Measurements from ENCODE around the gene PACS1. TPM values are rescaled to one million over a fixed set of nuclear protein-coding genes. Genes with fewer than 3 reads are reported as not detected.
A peak's percentile ranks its signal among the peaks of the same experiment; 100 is the strongest.

Gene PACS1
- total RNA-seq, 1 experiment from 2014 or later: 100 TPM

DNA sequence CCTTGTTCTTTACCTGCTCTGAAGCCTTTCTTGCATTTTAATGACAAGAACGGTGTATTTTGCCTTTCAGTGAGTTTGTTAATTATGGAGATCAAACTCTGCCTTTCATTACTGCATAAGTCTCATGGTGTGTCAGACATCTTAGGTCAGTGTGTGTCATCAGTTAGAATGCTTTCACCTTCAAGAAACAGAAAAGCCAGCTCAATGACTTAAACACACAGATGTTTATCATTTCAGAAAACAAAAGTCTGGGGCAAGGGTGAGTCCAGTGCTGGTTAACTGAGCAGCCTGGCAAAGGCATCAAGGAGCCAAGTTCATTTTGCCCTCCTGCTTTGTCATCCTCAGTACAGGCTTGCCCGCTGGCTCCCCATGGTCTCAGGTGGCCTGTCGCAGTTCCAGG, 54.5 kb downstream of the PACS1 start:
- TF ChIP-seq, protein P1, sequence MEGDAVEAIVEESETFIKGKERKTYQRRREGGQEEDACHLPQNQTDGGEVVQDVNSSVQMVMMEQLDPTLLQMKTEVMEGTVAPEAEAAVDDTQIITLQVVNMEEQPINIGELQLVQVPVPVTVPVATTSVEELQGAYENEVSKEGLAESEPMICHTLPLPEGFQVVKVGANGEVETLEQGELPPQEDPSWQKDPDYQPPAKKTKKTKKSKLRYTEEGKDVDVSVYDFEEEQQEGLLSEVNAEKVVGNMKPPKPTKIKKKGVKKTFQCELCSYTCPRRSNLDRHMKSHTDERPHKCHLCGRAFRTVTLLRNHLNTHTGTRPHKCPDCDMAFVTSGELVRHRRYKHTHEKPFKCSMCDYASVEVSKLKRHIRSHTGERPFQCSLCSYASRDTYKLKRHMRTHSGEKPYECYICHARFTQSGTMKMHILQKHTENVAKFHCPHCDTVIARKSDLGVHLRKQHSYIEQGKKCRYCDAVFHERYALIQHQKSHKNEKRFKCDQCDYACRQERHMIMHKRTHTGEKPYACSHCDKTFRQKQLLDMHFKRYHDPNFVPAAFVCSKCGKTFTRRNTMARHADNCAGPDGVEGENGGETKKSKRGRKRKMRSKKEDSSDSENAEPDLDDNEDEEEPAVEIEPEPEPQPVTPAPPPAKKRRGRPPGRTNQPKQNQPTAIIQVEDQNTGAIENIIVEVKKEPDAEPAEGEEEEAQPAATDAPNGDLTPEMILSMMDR (conservative IDR thresholded peaks at IDR 0.05): no peak
- TF ChIP-seq EZH2 (IDR thresholded peaks at IDR 0.05; ENCODE audit: low read depth): no peak
- Histone ChIP-seq H3K79me2 (ENCODE audit: low read depth) (peaks cover 43% of the 10 kb centered on the region), H3K9me2 (ENCODE audit: insufficient read depth) (no peaks in the 10 kb centered on the region), H3K9me3 (ENCODE audit: insufficient read depth, low read depth) (no peaks in the 10 kb centered on the region), H3K4me3 (no peak overlapping the region), H3F3A (ENCODE audit: insufficient read depth, low read depth) (peaks cover 38% of the 10 kb centered on the region), H4K20me1 (ENCODE audit: insufficient read depth) (no peaks in the 10 kb centered on the region), H3K27me3 (ENCODE audit: insufficient read depth, low read depth) (no peaks in the 10 kb centered on the region), H3K36me3 (ENCODE audit: low read depth) (no peaks in the 10 kb centered on the region), H2AFZ (peak overlapping the region; percentile 8; the same call in 1 of the 2 replicates), H3K27ac (peak overlapping the region; percentile 52), H3K4me2 (peak overlapping the region; percentile 55), H3K4me1 (replicated peaks; ENCODE audit: insufficient read depth) (peaks cover 43% of the 10 kb centered on the region)
- CTCF ChIA-PET: interaction anchor here (1.0 kb wide), 1 partner anchor 18 kb away, joined by 5 read pairs; no protein-coding TSS in a partner anchor
- intact Hi-C loops (cut with micrococcal nuclease; ENCODE audit: unreplicated experiment): loop anchor here (2.0 kb wide), 1 partner anchor 44 kb away; no protein-coding TSS in a partner anchor
- BruUV-seq (replicated peaks): no TSS peak
- DNase-seq: peak; percentile 47 to 77
- POLR2A ChIA-PET (ENCODE audit: unreplicated experiment): interaction anchor here (0.6 to 0.9 kb wide), 3 partner anchors 183 to 1246 kb away, joined by 3 to 8 read pairs (median 8); no protein-coding TSS in a partner anchor

DNA sequence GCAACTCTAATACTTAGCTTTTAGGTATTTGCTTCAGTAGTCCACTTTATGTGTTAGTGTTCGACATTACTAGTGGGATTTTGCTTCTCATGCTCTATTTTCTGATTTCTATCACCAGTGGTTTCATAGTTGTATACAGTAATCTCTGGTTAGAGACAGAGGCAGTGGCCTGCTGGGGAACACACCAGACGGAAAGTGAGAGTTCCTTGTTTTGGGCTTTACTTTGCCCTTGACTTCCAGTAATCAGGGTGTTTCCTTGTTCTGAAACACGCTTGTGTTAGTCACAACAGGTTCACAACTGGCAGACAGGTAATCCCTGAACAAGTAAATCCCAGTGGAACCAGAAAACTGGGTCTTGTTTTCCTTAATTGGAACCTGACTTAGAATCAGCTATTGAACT, 56.0 kb downstream of the PACS1 start:
- no peak overlapping the region for H3K4me3 ChIP-seq
- H3K79me2 ChIP-seq (ENCODE audit: low read depth): peaks cover 35% of the 10 kb centered on the region
- H3F3A ChIP-seq (ENCODE audit: insufficient read depth, low read depth): peaks cover 28% of the 10 kb centered on the region
- no peaks in the 10 kb centered on the region for H4K20me1 ChIP-seq (ENCODE audit: insufficient read depth)
- H3K9me3 ChIP-seq (ENCODE audit: insufficient read depth, low read depth): no peaks in the 10 kb centered on the region
- no peak overlapping the region for H3K27ac ChIP-seq
- H3K4me1 ChIP-seq (replicated peaks; ENCODE audit: insufficient read depth): peaks cover 31% of the 10 kb centered on the region
- no peak for DNase-seq
- no peaks in the 10 kb centered on the region for H3K27me3 ChIP-seq (ENCODE audit: insufficient read depth, low read depth)
- no peaks in the 10 kb centered on the region for H3K36me3 ChIP-seq (ENCODE audit: low read depth)
- ChIA-PET CTCF (interaction anchor here (0.6 to 1.2 kb wide), 9 partner anchors 9 to 75 kb away, joined by 3 to 10 read pairs (median 4); no protein-coding TSS in a partner anchor), POLR2A (ENCODE audit: unreplicated experiment) (interaction anchor here (0.6 kb wide), 2 partner anchors 22 to 45 kb away, joined by 4 to 5 read pairs; no protein-coding TSS in a partner anchor)
- intact Hi-C loops (cut with micrococcal nuclease; ENCODE audit: unreplicated experiment): no loop called here
- H3K9me2 ChIP-seq (ENCODE audit: insufficient read depth): no peaks in the 10 kb centered on the region
- no peak overlapping the region for H2AFZ ChIP-seq
- TF ChIP-seq, protein P1 (conservative IDR thresholded peaks at IDR 0.05): no peak
- TF ChIP-seq EZH2 (IDR thresholded peaks at IDR 0.05; ENCODE audit: low read depth): no peak
- H3K4me2 ChIP-seq: no peak overlapping the region
- BruUV-seq (replicated peaks): no TSS peak

DNA sequence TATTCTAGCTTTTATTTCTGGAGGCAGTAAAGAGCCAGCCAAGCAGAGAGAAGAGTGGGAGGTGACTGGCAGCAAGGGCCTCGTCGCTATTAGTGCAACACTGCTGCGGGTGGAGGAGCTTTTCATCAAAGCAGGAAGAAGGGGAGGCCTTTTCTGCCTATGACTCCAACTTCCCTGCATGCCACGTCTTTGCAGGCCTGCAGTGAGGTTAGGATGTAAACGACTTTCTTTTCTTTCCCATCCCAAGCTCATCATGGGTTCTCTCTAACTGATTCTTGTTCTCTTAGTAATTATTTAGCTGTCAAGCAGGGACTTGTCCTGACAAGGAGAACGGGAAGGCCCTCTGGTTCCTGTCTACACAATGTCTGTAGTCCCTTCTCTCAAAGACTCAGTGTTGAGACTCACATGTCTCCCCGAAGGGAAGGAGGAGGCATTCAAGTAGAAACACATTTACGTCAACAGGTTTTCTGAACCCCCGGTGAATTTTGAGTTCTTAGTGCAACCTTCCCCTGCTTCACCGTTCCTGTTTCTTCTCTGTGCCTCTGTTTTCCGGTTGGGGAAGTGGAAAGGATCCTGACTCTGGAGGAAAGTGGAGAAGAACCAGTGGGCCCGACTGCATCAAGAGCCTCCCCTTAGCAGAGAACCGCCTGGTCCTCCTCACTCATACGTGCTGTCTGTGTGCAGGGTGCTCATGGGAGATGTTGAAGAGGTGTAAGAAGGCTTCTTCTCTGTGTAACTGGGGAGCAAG, 56.9 kb downstream of the PACS1 start:
- Histone ChIP-seq H3K27me3 (ENCODE audit: insufficient read depth, low read depth) (no peaks in the 10 kb centered on the region), H3F3A (ENCODE audit: insufficient read depth, low read depth) (peaks cover 28% of the 10 kb centered on the region), H3K4me2 (no peak overlapping the region), H2AFZ (no peak overlapping the region), H3K9me3 (ENCODE audit: insufficient read depth, low read depth) (no peaks in the 10 kb centered on the region), H4K20me1 (ENCODE audit: insufficient read depth) (no peaks in the 10 kb centered on the region), H3K79me2 (ENCODE audit: low read depth) (peaks cover 26% of the 10 kb centered on the region), H3K4me1 (replicated peaks; ENCODE audit: insufficient read depth) (peaks cover 31% of the 10 kb centered on the region), H3K36me3 (ENCODE audit: low read depth) (no peaks in the 10 kb centered on the region), H3K27ac (no peak overlapping the region), H3K9me2 (ENCODE audit: insufficient read depth) (no peaks in the 10 kb centered on the region), H3K4me3 (no peak overlapping the region)
- TF ChIP-seq, protein P1 (conservative IDR thresholded peaks at IDR 0.05): no peak
- TF ChIP-seq EZH2 (IDR thresholded peaks at IDR 0.05; ENCODE audit: low read depth): no peak
- intact Hi-C loops (cut with micrococcal nuclease; ENCODE audit: unreplicated experiment): no loop called here
- POLR2A ChIA-PET (ENCODE audit: unreplicated experiment): interaction anchor here (0.5 to 0.7 kb wide), 3 partner anchors 14 to 57 kb away, joined by 3 to 11 read pairs (median 4); no protein-coding TSS in a partner anchor
- peak in 1 of 2 experiments; percentile 51 for DNase-seq
- BruUV-seq (replicated peaks): no TSS peak
- CTCF ChIA-PET: interaction anchor here (0.6 to 1.2 kb wide), 8 partner anchors 8 to 53 kb away, joined by 3 to 17 read pairs (median 4); no protein-coding TSS in a partner anchor
